NCI-H187 (cell line): ENCODE data around the gene TAP2.
"Not testable (repeated sequence)": the region's sequence is repeated elsewhere in the genome, so short reads cannot be mapped to it uniquely, and the experiment has no call there.

Experiments
- DNase-seq, 2 experiments: peaks; one replicate each; lab custom pipeline; 2025; lab: John Stamatoyannopoulos, UW

The TAP2 gene

DNA sequence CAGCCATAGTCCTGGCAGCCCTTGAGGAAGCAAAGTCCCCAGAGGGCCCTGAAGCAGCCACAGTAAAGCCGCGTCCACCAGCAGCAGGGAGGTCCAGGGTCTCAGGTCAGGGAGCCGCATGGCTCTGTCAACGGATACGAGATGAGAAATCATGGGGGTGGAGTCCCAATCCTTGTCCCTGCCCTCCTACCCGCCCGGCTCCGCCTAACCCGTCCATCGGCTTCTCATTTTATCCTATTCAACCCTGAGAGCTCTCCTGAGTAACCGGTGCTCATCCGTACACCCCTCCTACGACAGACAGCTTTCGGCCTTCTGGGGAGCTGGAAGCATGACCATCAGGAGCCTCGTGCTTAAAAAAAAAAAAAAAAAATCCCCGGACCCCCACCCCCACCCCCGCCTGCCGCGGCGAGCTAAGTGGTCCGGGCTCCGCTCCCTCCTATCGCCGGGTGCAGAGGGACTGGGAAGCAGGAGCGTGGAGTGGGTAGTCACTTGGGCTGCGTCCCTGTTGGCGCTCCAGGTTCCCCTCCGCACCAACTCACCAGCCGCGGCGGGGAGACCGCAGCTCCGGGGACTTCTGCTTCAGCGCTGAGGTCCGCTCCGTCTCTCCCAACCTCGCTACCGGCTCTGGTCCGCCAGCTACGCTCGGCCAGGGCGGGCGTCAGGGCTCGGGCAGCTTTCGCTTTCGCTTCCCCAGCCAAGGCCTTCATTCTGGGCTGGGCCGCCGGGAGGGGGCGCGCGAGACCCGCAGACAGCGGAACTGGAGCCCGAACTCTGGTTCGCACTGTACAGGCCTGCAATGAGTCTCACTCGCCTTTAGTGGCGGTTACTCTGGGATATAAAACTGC is at the start of gene TAP2:
Gene TAP2, minus strand, starts transcription at position 626 of the 845 bp plus-strand sequence. Its CDS starts 506 bp downstream, at position 120.
- DNase-seq: peak; percentile 79

GRCh38 chr6:32887616-32888015 is 49.1 kb upstream of the TAP2 start:
- no peak for DNase-seq

GRCh38 chr6:32886681-32887383 is 48.3 kb upstream of the TAP2 start:
- no peak for DNase-seq

DNA sequence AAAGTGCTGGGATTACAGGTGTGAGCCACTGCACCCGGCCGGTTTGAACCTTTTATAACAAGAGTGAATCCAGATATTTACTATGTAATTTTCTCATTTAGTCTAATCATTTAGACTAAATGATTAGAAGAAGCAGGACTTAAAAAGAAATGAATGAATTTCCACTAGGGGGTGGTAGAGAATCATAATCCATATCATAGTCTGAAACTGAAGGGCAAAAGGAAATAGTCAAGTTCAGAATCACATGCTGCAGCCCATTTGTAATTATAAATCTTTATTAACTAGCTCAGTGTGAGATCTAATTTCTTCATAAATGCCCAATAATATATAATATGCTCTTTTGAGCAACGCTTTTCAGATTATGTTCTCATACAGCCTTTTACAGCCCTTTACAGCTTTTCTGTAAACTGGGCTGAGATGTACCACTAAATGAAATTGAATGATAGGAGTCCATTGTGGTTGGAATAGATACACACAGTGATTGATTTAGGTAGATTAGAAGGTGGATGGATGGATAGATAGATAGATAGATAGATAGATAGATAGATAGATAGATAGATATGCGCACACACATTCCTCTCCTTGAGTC is 47.3 kb upstream of the TAP2 start:
- peak in 1 of 2 experiments; percentile 53 for DNase-seq

GRCh38 chr6:32883789-32884188 is 45.2 kb upstream of the TAP2 start:
- DNase-seq: no peak

DNA sequence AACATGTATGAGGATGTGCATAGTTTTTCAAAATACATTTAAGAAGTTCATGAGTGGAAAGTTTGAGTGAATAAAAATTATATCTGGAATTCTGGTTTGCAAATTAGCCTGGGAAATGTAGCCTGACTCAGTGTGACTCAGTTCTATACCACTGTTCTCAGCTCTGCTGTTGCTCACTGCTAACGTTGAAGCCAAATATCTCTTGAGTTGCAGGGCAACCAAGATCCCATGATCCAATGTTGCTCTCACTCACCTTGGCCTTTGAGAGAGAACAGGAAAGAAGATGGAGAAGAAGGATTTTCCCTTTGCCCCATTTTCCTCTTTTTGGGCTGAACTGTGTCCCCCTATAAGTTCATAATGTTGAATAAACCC is 44.3 kb upstream of the TAP2 start:
- DNase-seq: no peak

GRCh38 chr6:32880962-32881361 is 42.4 kb upstream of the TAP2 start:
- not testable (repeated sequence) for DNase-seq

GRCh38 chr6:32879691-32880090 is 41.2 kb upstream of the TAP2 start:
- DNase-seq: no peak

DNA sequence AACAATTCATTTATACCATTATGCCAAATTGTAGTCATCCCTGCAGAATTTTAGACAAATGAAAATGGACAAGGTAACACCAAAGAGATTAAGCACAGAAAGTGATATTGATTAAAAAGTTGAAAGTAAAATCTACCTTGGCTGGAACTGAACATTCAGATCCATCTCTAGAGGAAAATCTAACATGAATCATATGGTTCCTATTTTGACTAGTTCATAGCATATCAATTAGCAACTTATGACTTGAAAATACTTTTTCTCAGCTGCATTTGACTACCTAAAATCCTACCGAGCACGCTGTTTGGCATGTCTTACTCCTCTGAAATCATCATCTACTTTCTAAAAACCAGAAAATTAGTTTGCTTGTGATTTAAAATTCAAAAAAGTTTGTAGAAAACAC is 38.1 kb upstream of the TAP2 start:
- DNase-seq: no peak

DNA sequence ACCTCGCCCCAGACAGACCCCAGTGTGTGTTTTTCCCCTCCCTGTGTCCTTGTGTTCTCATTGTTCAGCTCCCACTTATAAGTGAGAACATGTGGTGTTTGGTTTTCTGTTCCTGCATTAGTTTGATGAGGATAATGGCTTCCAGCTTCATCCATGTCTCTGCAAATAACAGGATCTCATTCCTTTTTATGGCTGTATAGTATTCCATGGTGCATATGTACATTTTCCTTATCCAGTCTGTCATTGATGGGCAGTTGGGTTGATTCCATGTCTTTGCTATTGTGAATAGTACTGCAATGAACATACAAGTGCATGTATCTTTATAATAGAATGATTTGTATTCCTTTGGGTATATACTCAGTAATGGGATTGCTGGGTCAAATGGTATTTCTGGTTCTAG is 35.4 kb upstream of the TAP2 start:
- DNase-seq: not testable (repeated sequence)

GRCh38 chr6:32868257-32868788 is 29.8 kb upstream of the TAP2 start:
- peak; percentile 44 to 47 for DNase-seq

- no peak for DNase-seq
These were observed 29.2 kb upstream of the TAP2 start for GRCh38 chr6:32867554-32868256.

- DNase-seq: no peak
These were observed 28.5 kb upstream of the TAP2 start for GRCh38 chr6:32867022-32867477.

- no peak for DNase-seq
These were observed 27.3 kb upstream of the TAP2 start for GRCh38 chr6:32865724-32866443.

GRCh38 chr6:32862725-32863124 is 24.2 kb upstream of the TAP2 start:
- DNase-seq: no peak

DNA sequence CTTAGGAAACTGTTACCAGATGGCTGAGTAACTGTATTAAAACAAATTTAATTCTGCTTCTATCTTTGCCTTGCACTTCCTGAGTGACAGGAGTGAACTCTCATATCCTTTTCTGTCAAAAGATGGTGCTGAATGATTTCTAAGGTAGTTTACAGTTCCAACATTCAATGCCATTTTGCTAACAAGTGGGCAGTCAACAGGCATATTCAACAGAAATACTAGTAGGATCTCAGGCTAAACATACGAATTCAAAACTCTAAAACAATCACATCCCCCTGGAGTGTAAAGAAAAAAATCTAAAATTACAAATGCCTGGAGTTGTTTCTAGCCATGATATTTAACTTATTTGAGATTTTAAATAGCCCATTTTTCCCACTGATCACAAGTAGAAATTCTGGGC is 22.1 kb upstream of the TAP2 start:
- no peak for DNase-seq

GRCh38 chr6:32858194-32858593 is 19.7 kb upstream of the TAP2 start:
- no peak for DNase-seq

DNA sequence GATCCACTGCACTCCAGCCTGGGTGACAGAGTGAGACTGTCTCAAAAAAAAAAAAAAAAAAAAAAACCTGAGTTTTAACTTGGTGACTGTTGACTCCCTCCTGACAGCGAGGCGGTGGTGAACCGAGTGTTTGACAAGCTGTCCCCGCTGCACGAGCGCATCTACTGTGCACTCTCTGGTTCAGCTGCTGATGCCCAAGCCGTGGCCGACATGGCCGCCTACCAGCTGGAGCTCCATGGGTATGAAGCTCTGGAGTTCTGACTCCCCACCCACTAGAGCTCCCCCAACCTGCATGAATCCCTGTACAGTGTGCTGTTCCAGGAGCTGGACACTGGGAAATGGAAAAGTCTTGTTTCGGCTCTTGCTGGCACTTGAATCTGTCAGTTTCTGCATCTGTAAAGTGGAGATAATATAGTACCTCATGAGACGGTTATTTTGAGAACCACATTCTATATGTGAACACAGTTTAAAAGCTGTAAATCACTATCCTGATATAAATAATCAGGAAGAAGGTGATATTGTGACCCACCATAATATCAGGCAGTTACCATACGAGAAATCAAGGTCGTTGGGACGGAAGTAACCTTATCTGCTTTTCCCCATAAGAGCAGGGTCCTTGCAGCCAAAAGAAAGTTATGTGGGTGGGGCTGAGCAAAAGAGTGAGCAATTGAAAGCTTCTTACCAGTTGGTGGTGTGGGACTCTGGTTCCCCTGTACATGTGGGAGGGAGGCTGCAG is 18.8 kb upstream of the TAP2 start:
- DNase-seq: no peak

DNA sequence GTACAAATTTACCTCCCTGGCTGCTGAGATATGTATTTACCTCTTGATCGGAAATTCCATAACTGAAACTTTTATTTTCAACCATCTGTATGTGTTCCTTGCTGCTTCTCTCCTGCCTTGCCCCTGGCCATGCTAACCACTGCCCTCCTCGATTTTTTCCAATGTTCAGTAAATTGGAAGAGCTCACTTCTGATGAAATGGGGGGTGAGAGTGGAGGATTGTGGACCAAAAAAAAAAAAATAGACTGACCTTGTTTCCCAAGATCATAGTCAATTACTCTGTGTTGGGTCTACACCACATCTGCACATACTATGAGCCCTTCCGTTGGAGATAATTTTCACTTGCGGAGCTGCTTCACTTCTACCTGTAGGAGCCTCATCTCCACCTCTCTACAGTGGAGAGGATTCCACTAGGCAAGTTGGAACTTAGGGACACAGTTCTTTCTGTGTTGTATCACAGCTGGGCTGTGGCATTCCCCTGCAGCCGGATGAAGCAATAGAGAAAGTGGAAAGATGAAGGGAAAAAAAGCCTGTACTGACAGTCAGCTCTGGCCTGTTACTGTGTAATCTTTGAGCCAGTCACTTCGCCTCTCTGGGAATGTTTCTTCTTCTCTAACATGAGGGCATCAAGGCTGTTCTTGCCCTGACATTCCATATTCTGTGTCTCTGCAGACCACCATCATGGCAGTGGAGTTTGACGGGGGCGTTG is 17.1 kb upstream of the TAP2 start:
- no peak for DNase-seq
